PC-9 (cell line): Measurements from ENCODE around the gene ACAP3. TPM values are rescaled to one million over a fixed set of nuclear protein-coding genes. Genes with fewer than 3 reads are reported as not detected.
A peak's percentile ranks its signal among the peaks of the same experiment; 100 is the strongest.

ENCODE experiments used
- BruUV-seq: library from RNA; stranded (reverse); fragments of 400-500 nt; replicated peaks from 2 replicates; lab custom pipeline; 2021; lab: Mats Ljungman, UMichigan
- CTCF ChIA-PET: fragments of 300-600 bp; sonication (Branson Sonifier 250); formaldehyde crosslinking; loops from one replicate; lab custom pipeline; 2022; ENCODE audit warnings: antibody characterized with exemption; lab: Charles Lee
- POLR2A ChIA-PET: fragments of 300-600 bp; sonication (Branson Sonifier 250); formaldehyde crosslinking; loops from one replicate; lab custom pipeline; 2022; ENCODE audit warnings: antibody characterized with exemption; ENCODE audit not compliant: unreplicated experiment; lab: Charles Lee
- DNase-seq, 2 experiments: peaks; one replicate each; pipeline versions ENCODE4 v3.0.0 to v3.0.0-alpha.2; 2015 to 2022; ENCODE audit warnings: mixed read lengths in 1 of 2
- H2AFZ ChIP-seq: fragments of 200-600 bp; sonication (generic); 2 replicates; pipeline ENCODE4 v1.8.1; 2017; ENCODE audit warnings: antibody characterized with exemption
- H3F3A ChIP-seq: fragments of 200-600 bp; sonication (generic); 2 replicates; pipeline ENCODE4 v1.8.1; 2017; ENCODE audit warnings: antibody characterized with exemption, mild to moderate bottlenecking, low read depth; ENCODE audit not compliant: insufficient read depth
- H3K27ac ChIP-seq: fragments of 200-600 bp; sonication (generic); 2 replicates; pipeline ENCODE4 v1.6.1; 2016; ENCODE audit warnings: mixed run types
- H3K27me3 ChIP-seq: fragments of 200-600 bp; sonication (generic); 2 replicates; pipeline ENCODE4 v1.6.1; 2016; ENCODE audit warnings: low read depth, mixed run types; ENCODE audit not compliant: insufficient read depth
- H3K36me3 ChIP-seq: fragments of 200-600 bp; sonication (generic); 2 replicates; pipeline ENCODE4 v1.6.1; 2016; ENCODE audit warnings: low read depth, mixed run types
- H3K4me1 ChIP-seq: fragments of 200-600 bp; sonication (generic); replicated peaks from 2 replicates; pipeline ENCODE4 v1.6.1; 2016; ENCODE audit warnings: mixed run types; ENCODE audit not compliant: insufficient read depth
- H3K4me2 ChIP-seq: fragments of 200-600 bp; sonication (generic); 2 replicates; pipeline ENCODE4 v1.6.1; 2017; ENCODE audit warnings: mixed run types
- H3K4me3 ChIP-seq: fragments of 200-600 bp; sonication (generic); 2 replicates; pipeline ENCODE4 v1.6.1; 2016; ENCODE audit warnings: mixed run types
- H3K79me2 ChIP-seq: fragments of 200-600 bp; sonication (generic); 2 replicates; pipeline ENCODE4 v1.6.1; 2017; ENCODE audit warnings: low read depth, mixed run types
- H3K9me2 ChIP-seq: fragments of 200-600 bp; sonication (generic); 2 replicates; pipeline ENCODE4 v1.8.1; 2017; ENCODE audit warnings: mild to moderate bottlenecking; ENCODE audit not compliant: insufficient read depth
- H3K9me3 ChIP-seq: fragments of 200-600 bp; sonication (generic); 2 replicates; pipeline ENCODE4 v1.8.1; 2016; ENCODE audit warnings: low read depth; ENCODE audit not compliant: insufficient read depth
- H4K20me1 ChIP-seq: fragments of 200-600 bp; sonication (generic); 2 replicates; pipeline ENCODE4 v1.8.1; 2017; ENCODE audit not compliant: insufficient read depth
- EZH2 ChIP-seq: fragments of 200-600 bp; sonication (generic); IDR thresholded peaks from 2 replicates; pipeline ENCODE4 v1.8.0; 2017; ENCODE audit warnings: antibody characterized with exemption, low read depth
- intact Hi-C: fragments of 100-400 bp; cut with micrococcal nuclease; formaldehyde crosslinking; loops from one replicate; pipeline ENCODE4 v1.10.0; 2022; ENCODE audit not compliant: unreplicated experiment
- total RNA-seq: library from RNA; stranded (reverse); gene quantifications from 2 replicates; pipeline ENCODE4 v1.2.3, GENCODE V29; 2021
- TF ChIP-seq, protein P1 (sequence below): fragments of 200-600 bp; sonication (generic); conservative IDR thresholded peaks from 2 replicates; pipeline ENCODE4 v1.6.1; 2017; ENCODE audit warnings: mixed run types, antibody characterized with exemption, mild to moderate bottlenecking, moderate library complexity

Gene ACAP3
- total RNA-seq, 1 experiment from 2014 or later = 54.8 TPM

- ChIA-PET CTCF (interaction anchor here (0.6 to 1.2 kb wide), 5 partner anchors 10 to 171 kb away, joined by 3 to 7 read pairs (median 4); no protein-coding TSS in a partner anchor), POLR2A (interaction anchor here (0.5 to 0.6 kb wide), 2 partner anchors 18 to 309 kb away, joined by 5 to 16 read pairs; no protein-coding TSS in a partner anchor)
Measured at GRCh38 chr1:1291548-1292441, 15.9 kb downstream of the ACAP3 start.

GRCh38 chr1:1291023-1291528, 16.7 kb downstream of the ACAP3 start:
- Histone ChIP-seq H2AFZ (no peak overlapping the region), H3K4me1 (peaks cover 16% of the 10 kb centered on the region), H3K4me2 (peak overlapping the region; percentile 65), H4K20me1 (no peaks in the 10 kb centered on the region), H3K36me3 (no peaks in the 10 kb centered on the region), H3K27ac (no peak overlapping the region), H3K9me2 (no peaks in the 10 kb centered on the region), H3K27me3 (no peaks in the 10 kb centered on the region), H3K79me2 (no peaks in the 10 kb centered on the region), H3K4me3 (no peak overlapping the region), H3K9me3 (no peaks in the 10 kb centered on the region), H3F3A (no peaks in the 10 kb centered on the region)
- no peak for TF ChIP-seq EZH2
- TF ChIP-seq, protein P1, sequence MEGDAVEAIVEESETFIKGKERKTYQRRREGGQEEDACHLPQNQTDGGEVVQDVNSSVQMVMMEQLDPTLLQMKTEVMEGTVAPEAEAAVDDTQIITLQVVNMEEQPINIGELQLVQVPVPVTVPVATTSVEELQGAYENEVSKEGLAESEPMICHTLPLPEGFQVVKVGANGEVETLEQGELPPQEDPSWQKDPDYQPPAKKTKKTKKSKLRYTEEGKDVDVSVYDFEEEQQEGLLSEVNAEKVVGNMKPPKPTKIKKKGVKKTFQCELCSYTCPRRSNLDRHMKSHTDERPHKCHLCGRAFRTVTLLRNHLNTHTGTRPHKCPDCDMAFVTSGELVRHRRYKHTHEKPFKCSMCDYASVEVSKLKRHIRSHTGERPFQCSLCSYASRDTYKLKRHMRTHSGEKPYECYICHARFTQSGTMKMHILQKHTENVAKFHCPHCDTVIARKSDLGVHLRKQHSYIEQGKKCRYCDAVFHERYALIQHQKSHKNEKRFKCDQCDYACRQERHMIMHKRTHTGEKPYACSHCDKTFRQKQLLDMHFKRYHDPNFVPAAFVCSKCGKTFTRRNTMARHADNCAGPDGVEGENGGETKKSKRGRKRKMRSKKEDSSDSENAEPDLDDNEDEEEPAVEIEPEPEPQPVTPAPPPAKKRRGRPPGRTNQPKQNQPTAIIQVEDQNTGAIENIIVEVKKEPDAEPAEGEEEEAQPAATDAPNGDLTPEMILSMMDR = no peak
- no TSS peak for BruUV-seq
- peak in 1 of 2 experiments; percentile 64 for DNase-seq
- CTCF ChIA-PET = interaction anchor here (0.6 to 1.2 kb wide), 5 partner anchors 9 to 170 kb away, joined by 3 to 7 read pairs (median 4); no protein-coding TSS in a partner anchor
- POLR2A ChIA-PET = interaction anchor here (0.6 kb wide), 2 partner anchors 14 to 18 kb away, joined by 3 to 16 read pairs; no protein-coding TSS in a partner anchor
- intact Hi-C loops = loop anchor here (2.0 to 5.0 kb wide), 2 partner anchors 168 to 309 kb away; partner anchors contain the start of gene PERM1

More at GRCh38 chr1:1291548-1292441, 15.9 kb downstream of the ACAP3 start:
- intact Hi-C loops = loop anchor here (2.0 to 5.0 kb wide), 2 partner anchors 169 to 309 kb away; partner anchors contain the start of gene PERM1
- H2AFZ ChIP-seq = no peak overlapping the region
- no TSS peak for BruUV-seq
- TF ChIP-seq EZH2 = no peak
- TF ChIP-seq, protein P1 = peak; percentile 80
- no peaks in the 10 kb centered on the region for H3K27me3 ChIP-seq
- peak overlapping the region; percentile 65 for H3K4me2 ChIP-seq
- H3K9me3 ChIP-seq = no peaks in the 10 kb centered on the region
- H3K9me2 ChIP-seq = no peaks in the 10 kb centered on the region
- peak; percentile 56 to 65 for DNase-seq
- no peaks in the 10 kb centered on the region for H3K36me3 ChIP-seq
- no peak overlapping the region for H3K27ac ChIP-seq
- no peaks in the 10 kb centered on the region for H3K79me2 ChIP-seq
- H4K20me1 ChIP-seq = no peaks in the 10 kb centered on the region
- peaks cover 16% of the 10 kb centered on the region for H3K4me1 ChIP-seq
- no peak overlapping the region for H3K4me3 ChIP-seq
- no peaks in the 10 kb centered on the region for H3F3A ChIP-seq

GRCh38 chr1:1290238-1290731, 17.4 kb downstream of the ACAP3 start:
- POLR2A ChIA-PET = interaction anchor here (0.6 kb wide), 1 partner anchor 15 kb away, joined by 3 read pairs; no protein-coding TSS in a partner anchor
- Histone ChIP-seq H3K4me3 (no peak overlapping the region), H4K20me1 (no peaks in the 10 kb centered on the region), H3K9me3 (no peaks in the 10 kb centered on the region), H2AFZ (no peak overlapping the region), H3F3A (no peaks in the 10 kb centered on the region; the same call in 1 of the 2 replicates), H3K9me2 (no peaks in the 10 kb centered on the region), H3K27ac (no peak overlapping the region), H3K27me3 (no peaks in the 10 kb centered on the region), H3K36me3 (no peaks in the 10 kb centered on the region), H3K79me2 (no peaks in the 10 kb centered on the region), H3K4me1 (peaks cover 16% of the 10 kb centered on the region), H3K4me2 (peak overlapping the region; percentile 65; the same call in 1 of the 2 replicates)
- TF ChIP-seq, protein P1 = peak; percentile 80
- TF ChIP-seq EZH2 = no peak
- intact Hi-C loops = loop anchor here (2.0 to 5.0 kb wide), 2 partner anchors 167 to 308 kb away; partner anchors contain the start of gene PERM1
- CTCF ChIA-PET = interaction anchor here (0.6 to 0.7 kb wide), 3 partner anchors 9 to 221 kb away, joined by 3 to 4 read pairs (median 3); partner anchors contain the start of gene RNF223
- BruUV-seq = no TSS peak
- DNase-seq = peak; percentile 56 to 78
